Measurements from ENCODE around the gene BDKRB1. TPM values are rescaled to one million over a fixed set of nuclear protein-coding genes. Genes with fewer than 3 reads are reported as not detected.
A peak's percentile ranks its signal among the peaks of the same experiment; 100 is the strongest.

The BDKRB1 gene
- polyA plus RNA-seq, 2 of the 4 experiments (the other 2 are of a cell fraction), result 2.8 to 3.5 TPM

DNA sequence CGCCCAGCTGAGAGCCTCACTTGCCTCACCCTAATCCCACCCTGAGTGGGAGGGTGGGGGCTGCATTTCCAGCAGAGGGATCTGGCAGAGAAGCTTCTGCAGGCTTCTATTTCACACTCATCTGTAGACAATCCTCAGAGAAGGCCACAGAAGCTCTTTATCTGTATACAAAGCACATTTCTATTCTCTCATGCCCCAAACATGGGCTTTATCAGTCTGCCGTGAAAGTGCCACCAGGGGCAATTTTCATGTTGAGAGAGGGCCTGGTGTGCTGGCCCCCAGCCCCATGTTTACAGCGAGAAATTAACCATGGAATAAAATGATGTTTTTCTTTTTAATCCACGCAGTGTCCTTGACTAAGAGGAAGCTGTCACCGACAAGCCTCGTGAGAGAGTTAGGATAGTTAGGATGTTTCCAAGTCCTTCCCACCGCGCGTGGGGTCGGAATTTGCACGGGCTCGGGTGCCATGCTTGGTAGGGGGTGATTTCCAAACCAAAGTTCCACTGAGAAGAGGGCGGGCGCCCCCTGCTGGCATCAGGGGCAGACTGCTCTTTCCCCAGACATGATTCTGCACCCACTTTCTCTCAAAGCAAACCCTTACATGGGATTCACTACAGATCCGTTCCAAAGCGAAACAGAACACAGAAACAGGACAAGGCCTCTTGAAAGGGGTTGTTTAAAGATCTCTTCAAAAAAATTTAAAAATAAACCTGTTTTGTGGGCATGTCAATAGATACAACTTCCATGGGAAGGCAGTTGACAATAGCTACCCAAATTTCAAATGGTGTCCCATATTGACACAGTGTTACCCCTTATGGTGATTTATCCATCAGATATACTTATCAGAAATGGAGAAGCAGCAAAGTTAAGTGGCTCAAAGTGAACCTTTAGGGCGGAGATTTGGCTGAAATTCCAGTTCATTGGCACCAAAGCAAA is 19.4 kb downstream of the BDKRB1 start:
- no peak for FAIRE-seq
- Histone ChIP-seq H3K9me3 (peaks cover 39% of the 10 kb centered on the region), H3K27ac (peak overlapping the region; percentile 69 to 92), H3K4me2 (peak overlapping the region; percentile 40), H3K4me1 (peaks cover 39% of the 10 kb centered on the region), H3K4me3 (no peak overlapping the region)
- TF ChIP-seq POLR2A (IDR thresholded peaks at IDR 0.05; ENCODE audit: low read length) (no peak), SMC3 (IDR thresholded peaks at IDR 0.05) (peak; percentile 99), HEYL (CRISPR knock-in tag; IDR thresholded peaks at IDR 0.05) (no peak), RAD21 (conservative IDR thresholded peaks at IDR 0.05 in 1 of 2, IDR thresholded peaks at IDR 0.05 in 1 of 2) (peak; percentile 99), CEBPB (IDR thresholded peaks at IDR 0.05) (peak in 1 of 2 experiments; percentile 57; a peak in 1 of 4 replicates), FOSL2 (IDR thresholded peaks at IDR 0.05) (no peak), FOSL2 (CRISPR knock-in tag; IDR thresholded peaks at IDR 0.05) (no peak), EHMT2 (IDR thresholded peaks at IDR 0.05; ENCODE audit: low read depth) (no peak)
- TF ChIP-seq, protein P1, sequence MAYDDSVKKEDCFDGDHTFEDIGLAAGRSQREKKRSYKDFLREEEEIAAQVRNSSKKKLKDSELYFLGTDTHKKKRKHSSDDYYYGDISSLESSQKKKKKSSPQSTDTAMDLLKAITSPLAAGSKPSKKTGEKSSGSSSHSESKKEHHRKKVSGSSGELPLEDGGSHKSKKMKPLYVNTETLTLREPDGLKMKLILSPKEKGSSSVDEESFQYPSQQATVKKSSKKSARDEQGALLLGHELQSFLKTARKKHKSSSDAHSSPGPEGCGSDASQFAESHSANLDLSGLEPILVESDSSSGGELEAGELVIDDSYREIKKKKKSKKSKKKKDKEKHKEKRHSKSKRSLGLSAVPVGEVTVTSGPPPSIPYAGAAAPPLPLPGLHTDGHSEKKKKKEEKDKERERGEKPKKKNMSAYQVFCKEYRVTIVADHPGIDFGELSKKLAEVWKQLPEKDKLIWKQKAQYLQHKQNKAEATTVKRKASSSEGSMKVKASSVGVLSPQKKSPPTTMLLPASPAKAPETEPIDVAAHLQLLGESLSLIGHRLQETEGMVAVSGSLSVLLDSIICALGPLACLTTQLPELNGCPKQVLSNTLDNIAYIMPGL (CRISPR knock-in tag; IDR thresholded peaks at IDR 0.05; ENCODE audit: borderline replicate concordance), result no peak
- TF ChIP-seq, protein P2, sequence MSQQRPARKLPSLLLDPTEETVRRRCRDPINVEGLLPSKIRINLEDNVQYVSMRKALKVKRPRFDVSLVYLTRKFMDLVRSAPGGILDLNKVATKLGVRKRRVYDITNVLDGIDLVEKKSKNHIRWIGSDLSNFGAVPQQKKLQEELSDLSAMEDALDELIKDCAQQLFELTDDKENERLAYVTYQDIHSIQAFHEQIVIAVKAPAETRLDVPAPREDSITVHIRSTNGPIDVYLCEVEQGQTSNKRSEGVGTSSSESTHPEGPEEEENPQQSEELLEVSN (IDR thresholded peaks at IDR 0.05; ENCODE audit: borderline replicate concordance, low read depth), result no peak
- TF ChIP-seq, protein P3, sequence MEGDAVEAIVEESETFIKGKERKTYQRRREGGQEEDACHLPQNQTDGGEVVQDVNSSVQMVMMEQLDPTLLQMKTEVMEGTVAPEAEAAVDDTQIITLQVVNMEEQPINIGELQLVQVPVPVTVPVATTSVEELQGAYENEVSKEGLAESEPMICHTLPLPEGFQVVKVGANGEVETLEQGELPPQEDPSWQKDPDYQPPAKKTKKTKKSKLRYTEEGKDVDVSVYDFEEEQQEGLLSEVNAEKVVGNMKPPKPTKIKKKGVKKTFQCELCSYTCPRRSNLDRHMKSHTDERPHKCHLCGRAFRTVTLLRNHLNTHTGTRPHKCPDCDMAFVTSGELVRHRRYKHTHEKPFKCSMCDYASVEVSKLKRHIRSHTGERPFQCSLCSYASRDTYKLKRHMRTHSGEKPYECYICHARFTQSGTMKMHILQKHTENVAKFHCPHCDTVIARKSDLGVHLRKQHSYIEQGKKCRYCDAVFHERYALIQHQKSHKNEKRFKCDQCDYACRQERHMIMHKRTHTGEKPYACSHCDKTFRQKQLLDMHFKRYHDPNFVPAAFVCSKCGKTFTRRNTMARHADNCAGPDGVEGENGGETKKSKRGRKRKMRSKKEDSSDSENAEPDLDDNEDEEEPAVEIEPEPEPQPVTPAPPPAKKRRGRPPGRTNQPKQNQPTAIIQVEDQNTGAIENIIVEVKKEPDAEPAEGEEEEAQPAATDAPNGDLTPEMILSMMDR (IDR thresholded peaks at IDR 0.05), result peak; percentile 98
- TF ChIP-seq, protein P4, sequence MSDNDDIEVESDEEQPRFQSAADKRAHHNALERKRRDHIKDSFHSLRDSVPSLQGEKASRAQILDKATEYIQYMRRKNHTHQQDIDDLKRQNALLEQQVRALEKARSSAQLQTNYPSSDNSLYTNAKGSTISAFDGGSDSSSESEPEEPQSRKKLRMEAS (IDR thresholded peaks at IDR 0.05), result peak; percentile 49; the same call in 1 of the 2 replicates
- WGBS (ENCODE audit: missing lambda C conversion rate), result 16% methylated on average over 17 of the region's 17 CpGs
- CTCF ChIA-PET, result interaction anchor here (0.7 to 18.7 kb wide), 53 partner anchors 10 to 719 kb away, joined by 3 to 486 read pairs (median 5); partner anchors contain the start of genes BDKRB1 and BDKRB2
- DNase-seq (ENCODE audit: low read depth in 1 of 2, low spot score in 1 of 2), result peak; percentile 67 to 76
- POLR2A ChIA-PET, result no interaction called here
- peak; percentile 77 to 80 for ATAC-seq

DNA sequence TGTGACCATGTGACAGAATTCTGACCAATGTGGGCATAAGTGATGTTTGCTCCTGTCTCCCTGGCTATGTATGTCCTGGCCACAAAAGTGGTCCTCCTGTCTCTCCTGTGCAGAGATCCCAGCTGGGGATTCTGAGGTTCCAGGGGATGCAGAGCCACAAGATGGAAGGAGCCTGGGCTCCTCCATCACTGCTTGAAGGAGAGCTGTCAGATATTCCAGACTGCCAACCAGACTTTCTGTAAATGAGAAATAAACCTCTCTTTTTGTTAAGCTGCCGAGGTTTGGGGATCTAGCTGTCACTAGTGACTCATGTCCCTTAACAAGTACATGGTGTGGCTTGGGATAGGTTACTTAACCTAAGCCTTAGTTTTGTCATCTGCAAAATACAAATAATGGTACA is 21.9 kb downstream of the BDKRB1 start:
- H3K4me2 ChIP-seq, result no peak overlapping the region
- H3K27ac ChIP-seq, result no peak overlapping the region
- FAIRE-seq, result no peak
- TF ChIP-seq HOXB5 (CRISPR knock-in tag; IDR thresholded peaks at IDR 0.05), result peak; percentile 76; the same call in 1 of the 2 replicates
- no peak for TF ChIP-seq SMC3 (IDR thresholded peaks at IDR 0.05)
- no peak for DNase-seq (ENCODE audit: low read depth in 1 of 2, low spot score in 1 of 2)
- no peak for ATAC-seq
- H3K9me3 ChIP-seq, result peaks cover 19% of the 10 kb centered on the region; the same call in 2 of the 3 replicates
- H3K4me1 ChIP-seq, result peaks cover 47% of the 10 kb centered on the region
- POLR2A ChIA-PET, result no interaction called here
- CTCF ChIA-PET, result interaction anchor here (0.7 to 18.7 kb wide), 10 partner anchors 11 to 389 kb away, joined by 3 to 486 read pairs (median 4); no protein-coding TSS in a partner anchor
- 26% methylated on average over 1 of the region's 1 CpG for whole genome bisulfite sequencing (ENCODE audit: missing lambda C conversion rate)
- no peak overlapping the region for H3K4me3 ChIP-seq

DNA sequence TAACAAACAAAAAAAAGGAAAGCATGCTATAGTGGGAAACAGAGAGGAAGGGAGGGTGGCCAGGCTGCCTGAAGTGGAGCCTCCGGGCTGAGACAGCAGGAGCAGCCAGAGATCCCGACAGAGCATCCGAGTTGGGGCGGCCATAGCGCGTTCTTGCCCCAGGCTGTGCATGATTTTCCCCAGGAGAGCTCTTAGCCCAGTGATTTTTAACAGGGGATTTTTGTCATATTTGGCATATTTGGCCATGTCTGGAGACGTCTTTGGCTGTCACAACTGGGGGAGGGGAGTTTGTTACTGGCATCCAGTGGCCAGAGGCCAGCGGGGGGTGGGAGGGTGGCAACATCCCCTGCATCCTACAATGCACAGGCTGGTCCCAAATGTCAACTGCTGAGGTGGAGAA is 23.6 kb downstream of the BDKRB1 start:
- WGBS (ENCODE audit: missing lambda C conversion rate), result 95% methylated on average over 6 of the region's 8 CpGs
- peak overlapping the region; percentile 15; the same call in 1 of the 3 replicates for H3K4me2 ChIP-seq
- peaks cover 31% of the 10 kb centered on the region for H3K4me1 ChIP-seq
- ATAC-seq, result no peak
- no peak for FAIRE-seq
- ChIA-PET POLR2A (interaction anchor here (0.7 kb wide), 1 partner anchor 57 kb away, joined by 6 read pairs; no protein-coding TSS in a partner anchor), CTCF (interaction anchor here (0.7 to 18.7 kb wide), 2 partner anchors 19 to 178 kb away, joined by 3 to 486 read pairs; no protein-coding TSS in a partner anchor)
- DNase-seq (ENCODE audit: low read depth in 1 of 2, low spot score in 1 of 2), result no peak
- TF ChIP-seq CHD4 (IDR thresholded peaks at IDR 0.05; ENCODE audit: borderline replicate concordance) (no peak), NFE2L2 (conservative IDR thresholded peaks at IDR 0.05; ENCODE audit: low read length) (no peak), SREBF2 (IDR thresholded peaks at IDR 0.05) (no peak), TP53 (CRISPR knock-in tag; IDR thresholded peaks at IDR 0.05) (no peak), BHLHE40 (IDR thresholded peaks at IDR 0.05; ENCODE audit: low read depth, low read length) (no peak), ZSCAN20 (CRISPR knock-in tag; IDR thresholded peaks at IDR 0.05) (no peak), NPAS2 (CRISPR knock-in tag; IDR thresholded peaks at IDR 0.05; ENCODE audit: borderline replicate concordance) (no peak), EHF (CRISPR knock-in tag; IDR thresholded peaks at IDR 0.05) (no peak), HEYL (CRISPR knock-in tag; IDR thresholded peaks at IDR 0.05) (no peak), RNF2 (IDR thresholded peaks at IDR 0.05; ENCODE audit: borderline replicate concordance, low read depth) (no peak), ESRRA (IDR thresholded peaks at IDR 0.05; ENCODE audit: borderline replicate concordance, low read length) (no peak), JUNB (IDR thresholded peaks at IDR 0.05) (no peak), CHD2 (IDR thresholded peaks at IDR 0.05; ENCODE audit: low read length, partially characterized antibody) (no peak), KDM1A (IDR thresholded peaks at IDR 0.05; ENCODE audit: low read depth) (no peak), MYC (IDR thresholded peaks at IDR 0.05; ENCODE audit: borderline replicate concordance, low read length) (no peak)
- H3K4me3 ChIP-seq, result no peak overlapping the region
- H3K9me3 ChIP-seq, result peaks cover 18% of the 10 kb centered on the region; the same call in 2 of the 3 replicates
- peak overlapping the region in 1 of 2 experiments; percentile 43; a peak in 3 of 6 replicates for H3K27ac ChIP-seq
